ENCODE measurements around the gene PAIP2B.
"Not testable (repeated sequence)": the region's sequence is repeated elsewhere in the genome, so short reads cannot be mapped to it uniquely, and the experiment has no call there.

PAIP2B gene

DNA sequence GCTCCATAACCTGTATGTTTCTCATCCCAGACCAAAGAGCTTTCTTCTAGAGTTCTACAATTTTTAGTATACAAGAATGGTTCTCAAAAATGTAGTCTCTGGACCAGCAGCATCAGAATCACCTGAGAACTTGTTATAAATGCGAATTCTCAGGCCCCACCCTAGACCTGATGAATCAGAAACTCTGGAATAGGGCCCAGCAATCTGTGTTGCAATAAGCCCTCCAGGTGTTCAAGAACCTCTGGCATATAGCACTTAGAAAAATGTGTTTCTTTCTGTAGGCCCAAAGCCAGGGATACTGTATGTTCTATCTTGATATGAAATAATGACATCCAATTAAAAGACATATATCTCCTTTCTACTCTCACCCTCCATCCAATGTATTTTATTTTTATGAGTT, 10.4 kb downstream of the PAIP2B start:
- DNase-seq (ENCODE audit: low read depth) = no peak

DNA sequence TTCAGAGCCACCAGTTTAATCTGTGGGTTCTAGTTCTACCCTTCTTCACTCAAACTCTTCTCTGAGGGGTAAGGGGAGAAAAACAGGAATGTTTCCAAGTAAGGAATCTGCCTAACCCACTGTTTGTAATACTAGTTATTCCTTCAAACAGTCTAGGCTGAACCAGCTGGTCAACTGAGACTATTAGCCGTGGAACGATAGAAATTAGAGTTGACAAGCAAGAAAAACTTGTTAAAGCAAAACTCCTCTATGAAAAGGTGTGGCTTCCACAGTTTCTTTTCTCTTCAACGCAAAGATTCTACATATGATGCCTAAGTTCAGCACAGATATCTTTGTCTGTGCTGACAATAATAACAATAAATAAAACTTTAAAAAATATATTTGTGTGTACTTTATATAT, 11.5 kb downstream of the PAIP2B start:
- no peak for DNase-seq (ENCODE audit: low read depth)

DNA sequence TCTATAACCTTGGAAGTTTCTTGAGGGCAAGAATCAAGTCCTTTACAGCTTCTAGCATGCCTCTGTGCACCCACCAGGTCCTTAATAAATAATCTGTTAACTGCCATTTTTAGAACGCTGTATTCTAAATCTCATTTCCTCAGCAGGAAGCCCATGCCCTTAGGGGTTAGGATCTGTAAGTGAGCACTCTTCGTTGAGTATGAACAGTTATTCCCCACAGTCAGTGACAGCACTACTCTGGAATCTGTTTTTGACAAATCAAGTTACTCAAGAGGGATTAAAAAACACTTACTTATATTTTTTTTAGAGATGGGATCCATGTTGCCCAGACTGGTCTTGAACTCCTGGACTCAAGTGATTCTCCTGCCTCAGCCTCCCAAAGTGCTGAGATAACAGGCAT, 14.6 kb downstream of the PAIP2B start:
- DNase-seq (ENCODE audit: low read depth) = no peak

DNA sequence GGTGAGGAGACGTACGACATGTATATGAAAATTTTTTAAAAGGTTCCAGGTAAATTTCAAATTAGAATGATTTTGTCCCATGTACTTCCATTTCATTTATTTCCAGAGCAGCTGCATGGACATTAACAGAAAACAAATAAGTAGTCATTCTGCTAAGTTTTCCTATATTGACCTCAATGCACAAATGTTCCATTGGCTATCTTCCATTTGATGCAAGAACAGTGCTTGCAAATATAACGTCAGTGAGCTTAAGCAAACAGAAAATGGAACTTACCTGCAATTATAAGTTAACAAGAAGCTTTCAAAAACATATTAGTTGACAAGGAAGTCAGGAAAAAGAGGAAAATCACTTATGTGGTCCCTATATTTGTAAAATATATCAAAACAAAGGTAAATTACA, 16.6 kb downstream of the PAIP2B start:
- no peak for DNase-seq (ENCODE audit: low read depth)

DNA sequence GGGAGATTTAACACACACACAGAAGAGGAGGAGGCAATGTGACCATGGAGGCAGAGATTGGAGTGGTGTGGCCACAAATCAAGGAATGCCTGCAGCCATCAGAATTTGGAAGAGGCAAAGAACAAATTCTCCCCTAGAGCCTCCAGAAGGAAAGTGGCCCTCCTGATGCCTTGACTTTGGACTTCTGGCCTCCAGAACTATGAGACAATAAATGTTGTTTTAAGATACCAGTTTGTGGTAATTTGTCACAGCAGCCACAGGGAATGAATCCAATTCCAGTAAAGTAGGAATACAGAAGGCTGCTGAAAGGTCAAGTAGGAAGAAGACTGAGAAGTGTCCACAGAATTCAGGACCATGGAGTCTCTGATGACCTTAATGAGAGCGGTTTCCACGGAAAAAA, 18.1 kb downstream of the PAIP2B start:
- DNase-seq (ENCODE audit: low read depth) = no peak

DNA sequence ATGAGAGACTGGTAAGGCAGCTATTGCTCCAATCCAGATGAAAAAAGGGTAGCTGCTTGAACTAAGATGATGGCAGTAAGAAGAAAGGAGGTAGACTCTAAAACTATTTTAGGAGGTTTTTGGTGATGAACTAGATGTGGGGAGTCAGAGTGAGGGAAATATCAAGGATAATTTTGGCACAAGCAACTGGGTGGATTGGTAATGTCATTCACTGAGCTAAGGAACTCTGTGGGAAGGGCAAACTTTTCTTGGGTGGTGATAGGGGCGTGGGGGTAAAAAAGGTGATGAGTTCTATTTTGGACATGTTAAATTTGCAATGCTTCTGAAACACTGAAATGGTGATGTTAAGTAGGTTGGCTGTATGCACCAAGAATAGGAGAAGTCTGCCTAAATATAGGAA, 19.3 kb downstream of the PAIP2B start:
- DNase-seq (ENCODE audit: low read depth) = no peak

DNA sequence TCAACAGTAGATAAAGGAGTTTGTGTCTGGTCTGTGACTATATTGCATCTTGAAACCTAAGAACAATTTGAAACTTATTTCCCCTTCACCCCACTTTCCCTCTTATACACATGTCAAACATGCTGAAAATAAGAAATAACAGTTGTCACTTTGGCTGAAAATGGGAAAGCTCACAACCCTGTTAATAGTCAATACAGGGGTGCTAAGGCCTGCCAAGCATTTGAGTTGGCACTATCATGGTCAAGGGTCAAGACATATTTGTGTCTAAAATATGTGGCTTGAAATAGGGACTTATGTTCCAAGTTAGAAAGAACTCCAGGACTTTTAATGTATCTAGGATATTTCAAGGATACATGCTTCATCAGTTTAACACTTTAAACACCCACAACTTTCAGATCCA, 20.6 kb downstream of the PAIP2B start:
- no peak for DNase-seq (ENCODE audit: low read depth)

DNA sequence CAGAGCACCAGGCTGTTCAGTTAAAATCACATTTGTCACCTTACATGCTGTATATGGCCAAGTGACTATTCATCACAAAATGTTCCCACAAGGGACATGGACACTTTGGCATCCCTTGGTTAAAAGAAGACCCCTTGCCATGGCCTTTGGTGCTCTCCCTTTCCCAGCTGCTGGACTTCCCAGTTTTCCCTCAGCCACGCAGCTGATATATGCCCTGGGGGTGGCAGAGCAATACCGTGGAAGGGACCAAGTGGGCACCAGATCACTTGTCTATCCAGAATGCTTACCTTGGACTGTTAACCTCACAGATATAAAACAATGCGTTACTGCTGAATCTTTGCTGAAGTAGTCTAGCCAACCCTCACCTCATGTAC, 35.3 kb downstream of the PAIP2B start:
- DNase-seq (ENCODE audit: low read depth) = no peak

DNA sequence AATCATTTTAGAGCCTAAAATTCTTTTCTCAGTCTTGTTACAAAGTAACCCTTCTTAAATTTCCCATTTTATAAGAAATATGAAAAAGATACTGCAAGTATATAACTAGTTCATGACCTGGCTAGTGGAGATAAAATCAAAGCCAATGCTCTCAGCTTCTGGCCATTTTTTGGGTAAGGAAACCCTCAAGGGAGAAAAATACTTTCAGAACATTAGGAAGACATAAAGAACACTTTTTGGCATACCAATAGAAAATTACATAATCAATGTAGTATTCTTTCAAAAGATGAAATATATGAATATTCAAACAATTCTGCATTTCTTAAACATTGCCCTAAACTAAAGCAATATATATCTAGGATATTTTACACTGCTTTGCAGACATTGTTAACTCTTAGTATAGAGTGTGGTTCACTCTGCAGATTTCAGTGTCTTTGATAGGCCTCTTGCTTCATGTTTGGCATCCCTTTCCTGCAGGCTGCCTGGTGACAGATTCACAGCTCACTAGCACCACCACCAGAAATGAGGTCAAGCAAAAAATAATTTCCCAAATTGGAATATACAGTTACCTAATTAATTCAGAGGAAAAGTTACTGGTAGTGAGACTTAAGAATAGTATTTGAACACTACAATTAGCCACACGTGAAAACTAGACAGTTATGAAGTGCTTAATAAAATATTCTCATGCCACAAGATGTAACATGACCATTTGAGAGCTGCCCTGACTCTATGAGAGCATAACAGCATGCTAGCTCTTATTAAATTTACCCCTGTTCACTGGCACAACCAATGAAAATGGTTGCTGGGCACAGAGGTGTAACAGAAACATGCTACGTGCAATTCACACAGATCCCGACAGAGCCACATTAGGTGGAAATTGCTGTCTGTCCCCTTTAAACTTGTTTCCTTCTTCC, 36.0 kb downstream of the PAIP2B start:
- DNase-seq (ENCODE audit: low read depth) = no peak

DNA sequence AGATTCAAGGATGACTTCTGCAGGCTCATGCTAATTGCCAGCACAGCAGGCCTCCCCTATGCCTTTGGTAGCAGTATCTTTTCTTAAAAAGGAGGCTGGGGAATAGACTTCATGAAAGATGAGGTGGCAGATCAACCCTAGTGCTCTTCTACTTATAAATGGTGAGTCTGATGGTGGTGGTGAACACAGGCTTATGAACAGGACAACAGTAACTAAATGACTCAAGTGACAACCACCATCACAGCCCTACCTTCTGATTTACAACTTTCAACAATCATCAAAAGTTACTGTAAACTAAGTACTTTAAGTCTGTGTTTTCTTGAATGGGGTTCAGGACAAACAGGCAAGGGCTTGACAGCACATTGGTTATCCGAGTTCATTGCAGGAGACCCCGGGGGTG, 39.3 kb downstream of the PAIP2B start:
- no peak for DNase-seq (ENCODE audit: low read depth)

DNA sequence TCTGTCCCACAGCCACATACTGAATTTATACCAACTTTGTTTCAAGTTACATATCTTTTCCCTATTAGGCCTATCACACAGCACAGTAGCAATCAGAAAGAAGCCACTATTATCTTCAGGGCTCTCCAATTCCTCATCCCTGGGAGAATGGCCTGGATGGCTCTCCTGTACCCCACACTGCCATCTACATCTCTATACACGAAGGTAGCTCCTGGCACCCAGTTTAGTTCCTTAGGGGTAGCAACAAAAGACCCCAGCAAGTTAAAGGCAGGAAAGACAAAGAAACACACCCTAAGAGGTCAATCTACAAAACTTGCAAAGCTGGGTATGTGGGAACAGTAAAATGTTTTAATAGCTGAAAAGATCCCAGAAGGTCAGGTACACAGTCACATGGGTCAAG, 39.9 kb downstream of the PAIP2B start:
- DNase-seq (ENCODE audit: low read depth) = no peak

DNA sequence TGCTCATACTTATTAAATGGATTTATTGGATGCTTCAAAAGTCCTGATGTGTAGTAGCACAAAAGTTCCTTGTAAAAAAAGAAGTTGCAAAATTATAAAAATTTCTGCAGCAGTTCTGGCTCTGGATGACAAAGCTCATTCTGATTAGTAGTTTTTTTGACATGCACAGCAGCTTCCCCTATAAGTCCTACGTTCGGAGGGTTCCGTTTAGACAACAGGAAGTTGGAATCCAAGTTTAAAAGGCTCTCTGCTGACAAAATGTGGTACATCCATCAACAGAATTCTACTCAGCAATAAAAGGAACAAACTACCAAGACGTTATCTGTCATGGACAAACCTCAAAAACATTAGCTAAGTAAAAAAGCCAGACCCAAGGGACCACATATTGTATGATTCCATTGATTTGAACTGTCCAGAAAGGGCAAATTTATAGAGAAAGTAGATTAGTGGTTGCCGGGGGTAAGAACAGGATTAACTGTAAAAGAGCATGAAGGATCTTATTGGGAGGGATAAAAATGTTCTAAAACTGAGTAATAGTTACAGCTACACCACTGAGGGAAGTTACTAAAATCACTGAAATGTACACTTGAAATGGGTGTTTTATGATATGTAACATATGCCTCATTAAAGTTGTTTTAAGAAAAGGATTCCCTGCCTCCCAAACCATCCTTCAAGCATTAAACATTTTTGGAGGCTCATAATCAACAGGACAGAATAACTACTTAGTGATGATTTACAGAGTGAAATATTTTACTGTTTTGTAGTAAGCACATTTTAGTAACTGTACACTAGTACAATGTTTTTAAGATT, 43.4 kb downstream of the PAIP2B start:
- DNase-seq (ENCODE audit: low read depth) = not testable (repeated sequence)

DNA sequence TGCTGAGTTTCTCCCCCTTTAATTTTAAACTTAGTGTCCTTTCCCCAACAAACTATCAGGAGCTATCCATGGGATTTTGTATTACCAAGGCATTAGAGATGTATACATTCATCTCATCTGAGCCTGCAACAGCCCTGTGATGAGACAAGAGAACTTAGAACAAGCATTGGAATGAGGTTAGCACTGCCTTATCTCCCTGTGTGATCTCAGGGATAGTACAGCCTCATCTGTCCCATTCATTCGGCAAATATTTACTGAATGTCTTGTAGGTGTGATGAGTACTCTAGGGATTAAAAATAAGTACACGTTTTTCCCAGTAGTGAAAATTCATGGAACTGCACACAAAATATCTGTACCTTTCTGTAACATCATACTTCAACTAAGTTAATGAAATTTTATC, 45.6 kb downstream of the PAIP2B start:
- DNase-seq (ENCODE audit: low read depth) = no peak

DNA sequence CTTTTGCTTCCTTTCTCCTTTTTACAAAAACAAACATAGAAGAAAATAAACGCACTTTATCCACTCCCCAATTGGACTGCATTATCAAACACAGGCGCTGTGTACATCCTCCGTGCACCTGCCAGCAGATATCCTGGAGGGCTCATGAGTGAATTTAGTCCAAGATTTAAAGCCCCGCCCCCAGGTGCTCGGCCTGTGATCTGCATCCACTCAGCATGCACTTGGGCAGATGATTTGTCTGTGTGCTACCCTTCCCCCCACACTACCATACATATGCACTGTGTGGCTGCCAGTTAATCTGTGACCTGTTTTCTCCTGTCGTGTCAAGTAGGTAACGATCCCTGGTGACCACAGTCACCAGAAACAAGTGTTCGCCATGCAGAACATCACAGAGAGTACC, 48.1 kb downstream of the PAIP2B start:
- not testable (repeated sequence) for DNase-seq (ENCODE audit: low read depth)

DNA sequence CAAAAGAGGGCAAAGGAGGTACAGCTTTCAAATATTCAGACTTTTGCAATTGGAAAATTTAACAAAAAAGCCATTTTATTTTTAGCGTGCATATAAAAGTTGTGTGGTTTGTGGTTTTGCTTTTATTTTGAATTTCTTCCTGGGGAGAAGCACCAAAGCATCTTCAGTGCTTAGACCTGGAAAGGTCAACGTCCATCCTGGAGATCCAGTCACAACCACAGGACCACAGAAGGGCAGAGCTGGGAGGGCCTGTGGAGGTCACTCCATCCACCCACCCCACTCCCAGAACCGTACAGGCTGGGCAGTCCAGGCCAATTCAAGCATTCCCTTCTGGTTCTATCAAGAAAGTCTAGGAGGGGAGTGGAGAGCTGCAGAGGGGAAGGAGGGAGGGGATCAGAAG, 52.7 kb downstream of the PAIP2B start:
- no peak for DNase-seq (ENCODE audit: low read depth)

DNA sequence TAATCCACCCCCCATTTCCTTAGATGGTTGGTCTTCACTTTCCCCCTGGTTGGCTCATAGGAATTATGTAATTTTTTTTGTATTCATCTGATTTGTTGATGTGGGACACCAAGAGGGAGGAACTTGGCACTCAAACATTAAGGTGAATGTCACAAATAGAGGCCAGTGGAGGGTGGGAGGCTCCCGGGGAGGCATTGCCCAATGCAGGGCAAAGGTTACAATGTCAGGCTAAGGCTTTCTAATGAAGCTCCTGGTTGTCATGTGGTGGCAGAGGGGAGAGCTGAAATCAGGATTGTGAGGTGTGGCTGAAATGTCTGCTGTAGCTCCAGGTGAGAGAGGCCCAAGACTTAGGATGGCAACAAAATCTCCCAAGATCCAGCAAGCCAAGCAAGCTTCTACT, 53.8 kb downstream of the PAIP2B start:
- no peak for DNase-seq (ENCODE audit: low read depth)

DNA sequence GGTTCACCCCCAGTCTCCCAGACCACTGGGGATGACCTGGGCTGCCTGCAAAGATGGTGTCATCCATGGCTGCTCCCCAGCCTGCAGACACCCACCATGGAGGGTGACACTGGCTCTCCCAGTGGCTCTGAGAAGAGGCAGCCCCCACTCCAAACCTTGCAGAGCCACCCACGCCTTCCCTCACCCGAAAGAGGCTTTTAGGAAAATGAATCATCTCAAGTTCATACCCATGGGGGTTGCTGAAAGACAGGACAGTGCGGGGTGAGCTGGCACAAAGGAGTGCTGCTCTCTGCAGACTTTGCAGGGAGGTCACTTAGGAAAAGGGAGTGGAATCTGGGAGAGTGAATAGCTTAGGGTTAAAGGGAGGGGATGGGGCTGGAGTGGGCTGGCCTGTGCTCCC, 60.1 kb downstream of the PAIP2B start:
- no peak for DNase-seq (ENCODE audit: low read depth)

DNA sequence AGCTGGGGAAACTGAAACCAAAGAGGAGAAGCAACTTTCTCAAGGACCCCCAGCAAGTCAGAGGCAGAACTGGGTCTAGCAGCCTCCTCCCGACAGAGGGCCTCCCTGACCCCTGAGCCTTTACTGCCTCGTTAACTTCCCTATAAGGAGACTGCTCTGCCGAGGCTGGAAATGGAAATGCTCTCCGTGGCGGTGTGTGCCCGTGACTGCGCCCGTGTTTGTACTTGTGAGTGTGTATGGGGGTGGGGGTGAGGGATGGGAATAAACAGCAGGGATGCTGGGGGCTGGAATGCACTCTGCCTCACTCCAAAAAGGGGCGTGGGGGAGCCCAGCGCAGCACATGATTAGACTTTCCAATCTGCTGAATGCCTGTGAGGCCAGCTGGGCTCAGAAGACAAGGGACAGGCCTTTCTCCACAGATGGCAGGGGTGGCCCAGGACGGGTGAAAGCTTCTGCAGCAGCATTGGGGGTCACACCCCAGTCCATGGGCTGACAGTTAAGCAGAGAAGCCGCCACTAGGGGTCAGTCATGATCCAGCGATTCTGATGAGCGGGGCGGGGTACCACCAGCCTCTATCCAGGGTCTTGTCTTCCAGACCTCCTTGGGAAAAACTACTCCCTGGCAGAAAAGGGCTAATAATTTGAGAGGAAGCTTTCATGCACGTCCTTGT, 69.6 kb downstream of the PAIP2B start:
- peak; percentile 10 for DNase-seq (ENCODE audit: low read depth)

DNA sequence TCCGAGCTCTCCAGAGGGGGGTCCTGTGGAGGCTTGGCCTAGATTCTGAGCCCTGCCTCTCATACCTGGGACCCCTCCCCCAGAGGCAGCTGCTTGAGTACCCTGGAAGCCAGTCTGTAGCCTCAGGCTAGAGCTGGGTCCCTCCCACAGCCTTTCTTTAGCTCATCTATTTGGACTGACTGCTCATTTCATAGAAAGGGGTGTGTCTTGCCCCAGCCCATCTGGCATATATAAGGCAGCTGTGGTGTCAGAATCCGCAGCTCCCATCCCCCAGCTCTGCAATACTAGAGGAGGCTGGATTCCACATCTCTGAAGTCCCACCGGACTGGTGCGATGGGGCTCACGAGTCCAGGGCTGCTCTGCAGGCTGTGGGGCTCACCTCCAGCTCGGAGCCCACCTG, 70.3 kb downstream of the PAIP2B start:
- peak; percentile 31 for DNase-seq (ENCODE audit: low read depth)

DNA sequence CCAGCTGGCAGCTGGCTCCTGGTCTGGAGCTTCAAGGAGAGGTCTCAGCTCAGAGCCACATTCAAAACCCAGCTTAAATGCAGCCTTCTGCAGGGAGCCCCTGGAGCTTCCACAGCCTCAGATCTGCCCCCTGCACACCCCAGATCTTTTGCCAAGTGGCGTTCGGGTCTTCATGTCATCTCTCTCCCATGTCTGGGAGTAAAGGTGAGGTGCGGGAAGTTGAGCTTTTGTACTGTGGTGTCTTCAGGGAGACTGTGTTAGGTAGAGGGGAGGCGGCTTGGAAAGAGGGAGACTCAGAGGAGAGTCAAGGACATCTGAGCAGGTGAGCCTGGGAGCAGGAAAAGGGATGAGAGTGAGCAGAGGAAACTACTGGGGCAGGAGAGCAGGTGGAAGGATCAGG, 71.1 kb downstream of the PAIP2B start:
- no peak for DNase-seq (ENCODE audit: low read depth)

DNA sequence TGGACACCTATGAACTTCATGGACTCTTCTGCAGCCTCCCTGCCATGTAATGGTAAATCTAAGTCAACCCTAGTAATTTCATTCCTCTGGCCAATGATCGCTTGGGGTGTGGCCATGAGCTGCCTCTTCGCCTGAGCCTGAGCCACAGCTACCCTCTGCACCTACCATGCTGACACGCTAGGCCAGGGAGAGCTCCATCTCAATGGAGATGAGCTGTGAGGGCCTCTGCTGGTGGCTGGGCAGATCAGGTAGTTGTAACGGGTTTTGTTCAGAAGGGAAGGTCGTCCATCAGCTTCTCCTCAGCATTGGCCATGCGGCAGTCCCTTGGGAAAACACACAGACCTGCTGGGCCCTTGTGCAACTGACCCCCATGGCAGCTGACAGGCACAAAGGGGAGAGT, 72.1 kb downstream of the PAIP2B start:
- DNase-seq (ENCODE audit: low read depth) = no peak

DNA sequence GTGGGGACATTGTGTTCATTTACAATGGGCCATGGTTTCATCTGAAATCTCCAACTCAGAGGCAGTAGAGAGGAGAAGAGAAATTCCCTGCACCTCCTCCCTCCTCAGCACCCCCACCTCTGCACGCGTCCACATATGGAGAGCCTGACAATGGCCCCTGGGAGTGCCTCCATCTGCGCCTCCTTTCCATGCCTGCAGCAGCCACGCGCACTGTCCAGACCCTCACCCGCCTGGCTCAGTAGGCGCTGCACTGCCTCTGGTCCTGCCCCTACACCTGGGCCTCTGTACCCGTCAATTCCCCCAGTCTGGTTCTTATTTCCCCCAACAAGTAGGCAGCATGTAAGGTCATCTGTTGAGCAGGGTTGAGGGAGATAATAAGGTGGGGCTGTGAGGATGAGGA, 72.6 kb downstream of the PAIP2B start:
- no peak for DNase-seq (ENCODE audit: low read depth)

Measured in fibroblast of the conjunctiva (primary cell).